H1 (cell line): ENCODE results near the gene RPS6KC1. TPM values are rescaled to one million over a fixed set of nuclear protein-coding genes. Genes with fewer than 3 reads are reported as not detected.

Source experiments
- CTCF ChIA-PET: fragments of 300-600 bp; sonication (Branson Sonifier 250); formaldehyde crosslinking; loops from one replicate; lab custom pipeline; 2021; ENCODE audit not compliant: partially characterized antibody; lab: Charles Lee
- POLR2A ChIA-PET: fragments of 300-600 bp; sonication (Branson Sonifier 250); formaldehyde crosslinking; loops from one replicate; lab custom pipeline; 2021; ENCODE audit warnings: inconsistent platforms; ENCODE audit not compliant: partially characterized antibody; lab: Charles Lee
- DNase-seq, 2 experiments: peaks; one replicate each; pipeline versions ENCODE4 v3.0.0 to v3.0.0-alpha.2; 2010 to 2022; ENCODE audit warnings: low spot score in 2 of 2, low read depth in 1 of 2, mixed read lengths in 1 of 2
- FAIRE-seq: peaks from 2 replicates; lab custom pipeline; 2011; peaks lifted over from hg19 to GRCh38; lab: Jason Lieb, UNC
- H2AFZ ChIP-seq: 2 replicates; pipeline ENCODE4 v1.8.1; 2012; ENCODE audit warnings: low read length, inconsistent platforms
- H2AK5ac ChIP-seq: 2 replicates; pipeline ENCODE4 v1.6.1; 2013; ENCODE audit warnings: low read depth, low read length
- H2BK120ac ChIP-seq: replicated peaks from 2 replicates; pipeline ENCODE3; 2013; ENCODE audit warnings: low read depth, low read length, inconsistent platforms
- H2BK12ac ChIP-seq: 2 replicates; pipeline ENCODE4 v1.6.1; 2013; ENCODE audit warnings: low read depth, low read length
- H2BK15ac ChIP-seq: 2 replicates; pipeline ENCODE4 v1.6.1; 2013; ENCODE audit warnings: low read length
- H2BK20ac ChIP-seq: 2 replicates; pipeline ENCODE4 v1.6.1; 2013; ENCODE audit warnings: low read length
- H2BK5ac ChIP-seq: 2 replicates; pipeline ENCODE4 v1.6.1; 2013; ENCODE audit warnings: low read depth, low read length
- H3K14ac ChIP-seq: 2 replicates; pipeline ENCODE4 v1.6.1; 2013; ENCODE audit warnings: inconsistent platforms; ENCODE audit not compliant: insufficient read length
- H3K18ac ChIP-seq: 2 replicates; pipeline ENCODE4 v1.6.1; 2013; ENCODE audit warnings: low read length; ENCODE audit errors: extremely low read depth
- H3K23ac ChIP-seq: 2 replicates; pipeline ENCODE4 v1.6.1; 2013; ENCODE audit warnings: inconsistent platforms; ENCODE audit not compliant: insufficient read length
- H3K23me2 ChIP-seq: 2 replicates; pipeline ENCODE4 v1.6.1; 2013; ENCODE audit warnings: low read depth, low read length
- H3K27ac ChIP-seq: 2 replicates; pipeline ENCODE4 v1.6.1; 2011; ENCODE audit warnings: low read depth, low read length, inconsistent platforms
- H3K27me3 ChIP-seq, 4 experiments: replicated peaks in 1 of 4; 1 replicate in 1 of 4; 2 replicates in 3 of 4; pipeline versions ENCODE4 v1.6.1 to v1.8.1; 2011 to 2013; ENCODE audit warnings: low read length in 3 of 4, mild to moderate bottlenecking in 3 of 4, inconsistent platforms in 2 of 4, mixed read lengths in 2 of 4, moderate library complexity in 1 of 4; ENCODE audit not compliant: control insufficient read depth in 3 of 4, insufficient read depth in 3 of 4; ENCODE audit errors: extremely low read depth in 1 of 4
- H3K36me3 ChIP-seq, 4 experiments: 2 replicates each; pipeline versions ENCODE4 v1.6.1 to v1.8.1; 2011 to 2013; ENCODE audit warnings: mild to moderate bottlenecking in 4 of 4, low read length in 3 of 4, moderate library complexity in 2 of 4, control low read depth in 1 of 4, inconsistent platforms in 1 of 4; ENCODE audit not compliant: insufficient read depth in 4 of 4, control insufficient read depth in 2 of 4
- H3K4ac ChIP-seq: replicated peaks from 2 replicates; pipeline ENCODE3; 2013; ENCODE audit warnings: low read length, low read depth, mixed read lengths, inconsistent platforms; ENCODE audit not compliant: insufficient read length
- H3K4me1 ChIP-seq, 4 experiments: replicated peaks in 1 of 4; 1 replicate in 1 of 4; 2 replicates in 3 of 4; pipeline versions ENCODE4 v1.6.1 to v1.8.1; 2011 to 2013; ENCODE audit warnings: low read length in 3 of 4, inconsistent platforms in 2 of 4, mixed read lengths in 1 of 4; ENCODE audit not compliant: insufficient read depth in 4 of 4, control insufficient read depth in 3 of 4
- H3K4me2 ChIP-seq, 2 experiments: 2 replicates each; pipeline versions ENCODE4 v1.6.1 to v1.8.1; 2011 to 2013; ENCODE audit warnings: low read depth in 2 of 2, low read length in 2 of 2, control low read depth in 1 of 2, inconsistent platforms in 1 of 2, mild to moderate bottlenecking in 1 of 2; ENCODE audit not compliant: insufficient read depth in 1 of 2
- H3K4me3 ChIP-seq, 4 experiments: fragments of 200-600, 300-600 bp in 1 of 4; sonication (generic), shearing (Covaris generic), sonication (Bioruptor Twin) in 1 of 4; 2 replicates each; pipeline versions ENCODE4 v1.5.1 to v1.8.1; 2011 to 2016; ENCODE audit warnings: low read length in 4 of 4, low read depth in 3 of 4, control low read depth in 2 of 4, inconsistent platforms in 2 of 4, mild to moderate bottlenecking in 2 of 4, mixed read lengths in 1 of 4, moderate library complexity in 1 of 4; ENCODE audit not compliant: insufficient read depth in 2 of 4; ENCODE audit errors: extremely low read depth in 1 of 4
- H3K56ac ChIP-seq: replicated peaks from 2 replicates; pipeline ENCODE3; 2013; ENCODE audit warnings: low read depth, mild to moderate bottlenecking, mixed read lengths, low read length, inconsistent platforms; ENCODE audit not compliant: insufficient read length
- H3K79me1 ChIP-seq: 2 replicates; pipeline ENCODE4 v1.6.1; 2013; ENCODE audit warnings: low read depth, low read length, control low read depth
- H3K79me2 ChIP-seq, 2 experiments: 2 replicates each; pipeline versions ENCODE4 v1.6.1 to v1.8.1; 2012 to 2013; ENCODE audit warnings: low read length in 2 of 2, mild to moderate bottlenecking in 2 of 2, inconsistent platforms in 1 of 2; ENCODE audit not compliant: insufficient read depth in 2 of 2, control insufficient read depth in 1 of 2
- H3K9ac ChIP-seq, 4 experiments: replicated peaks in 1 of 4; 1 replicate in 1 of 4; 2 replicates in 3 of 4; pipeline versions ENCODE4 v1.6.1 to v1.8.1; 2011 to 2013; ENCODE audit warnings: low read depth in 3 of 4, low read length in 3 of 4, control low read depth in 2 of 4, mild to moderate bottlenecking in 2 of 4, moderate library complexity in 2 of 4, inconsistent platforms in 1 of 4; ENCODE audit errors: extremely low read depth in 1 of 4
- H3K9me3 ChIP-seq, 2 experiments: 2 replicates each; pipeline versions ENCODE4 v1.6.1 to v1.8.1; 2012 to 2013; ENCODE audit warnings: mild to moderate bottlenecking in 2 of 2, moderate library complexity in 2 of 2, control low read depth in 1 of 2, inconsistent platforms in 1 of 2, low read depth in 1 of 2, low read length in 1 of 2, mixed read lengths in 1 of 2; ENCODE audit not compliant: insufficient read depth in 2 of 2
- H4K20me1 ChIP-seq, 2 experiments: replicated peaks in 1 of 2; 2 replicates each; pipeline versions ENCODE3 to v1.8.1; 2011 to 2013; ENCODE audit warnings: inconsistent platforms in 2 of 2, low read length in 2 of 2, mild to moderate bottlenecking in 1 of 2; ENCODE audit not compliant: insufficient read depth in 2 of 2, control insufficient read depth in 1 of 2
- H4K5ac ChIP-seq: 2 replicates; pipeline ENCODE4 v1.6.1; 2013; ENCODE audit warnings: low read length, low read depth, mixed read lengths, inconsistent platforms; ENCODE audit not compliant: insufficient read length
- H4K8ac ChIP-seq: 2 replicates; pipeline ENCODE4 v1.8.0; 2013; ENCODE audit warnings: mild to moderate bottlenecking, moderate library complexity, low read length, inconsistent platforms; ENCODE audit not compliant: insufficient read depth; ENCODE audit errors: extremely low read depth
- H4K91ac ChIP-seq: replicated peaks from 2 replicates; pipeline ENCODE3; 2013; ENCODE audit warnings: low read length, mixed read lengths, inconsistent platforms; ENCODE audit not compliant: insufficient read length
- BRCA1 ChIP-seq: IDR thresholded peaks from 2 replicates; pipeline ENCODE4 v1.6.1; 2012; ENCODE audit warnings: low read depth, low read length, improper control_type of control experiment
- CBX8 ChIP-seq: fragments of 300-800, 300-1000 bp; sonication (generic); IDR thresholded peaks from 2 replicates; pipeline ENCODE4 v1.7.1; 2016; ENCODE audit warnings: low read depth, low read length, borderline replicate concordance
- CREB1 ChIP-seq: IDR thresholded peaks from 2 replicates; pipeline ENCODE4 v1.6.1; 2012; ENCODE audit warnings: inconsistent platforms
- E2F6 ChIP-seq: IDR thresholded peaks from 2 replicates; pipeline ENCODE4 v1.6.1; 2012; ENCODE audit warnings: inconsistent platforms
- EGR1 ChIP-seq: IDR thresholded peaks from 2 replicates; pipeline ENCODE4 v1.6.1; 2011; ENCODE audit warnings: low read depth, low read length, borderline replicate concordance
- EP300 ChIP-seq, 2 experiments: IDR thresholded peaks; 1 replicate in 1 of 2; 2 replicates in 1 of 2; pipeline ENCODE4 v1.6.1; 2011 to 2012; ENCODE audit warnings: low read depth in 2 of 2, low read length in 2 of 2, mild to moderate bottlenecking in 2 of 2, borderline replicate concordance in 1 of 2, inconsistent platforms in 1 of 2, moderate library complexity in 1 of 2
- FOSL1 ChIP-seq: IDR thresholded peaks from 2 replicates; pipeline ENCODE4 v1.6.1; 2011; ENCODE audit warnings: mild to moderate bottlenecking, low read depth, low read length, moderate library complexity; ENCODE audit not compliant: insufficient read depth
- HDAC2 ChIP-seq, 2 experiments: fragments of 300-600 bp in 1 of 2; sonication (generic) in 1 of 2; IDR thresholded peaks; 2 replicates each; pipeline ENCODE4 v1.6.1; 2011 to 2012; ENCODE audit warnings: low read depth in 2 of 2, low read length in 2 of 2, mild to moderate bottlenecking in 2 of 2, moderate library complexity in 2 of 2, borderline replicate concordance in 1 of 2, inconsistent platforms in 1 of 2
- JUN ChIP-seq: IDR thresholded peaks from 2 replicates; pipeline ENCODE4 v1.6.1; 2011; ENCODE audit warnings: low read depth, mild to moderate bottlenecking, improper control_type of control experiment, low read length
- PHF8 ChIP-seq: fragments of 200-600 bp; sonication (generic); conservative IDR thresholded peaks from 2 replicates; pipeline ENCODE4 v1.7.1; 2012; ENCODE audit warnings: low read depth, mild to moderate bottlenecking, inconsistent platforms, low read length, moderate library complexity
- POLR2AphosphoS5 ChIP-seq: IDR thresholded peaks from 2 replicates; pipeline ENCODE4 v1.6.1; 2011; ENCODE audit warnings: low read depth, low read length
- SUZ12 ChIP-seq: fragments of 200-600 bp; sonication (generic); IDR thresholded peaks from 2 replicates; pipeline ENCODE4 v1.6.1; 2012; ENCODE audit warnings: mild to moderate bottlenecking, inconsistent platforms, low read length, moderate library complexity, mixed read lengths
- whole genome bisulfite sequencing, 2 experiments: shearing (Covaris generic) in 1 of 2; methylation state at CpG; one replicate each; pipeline versions ENCODE4 v1.1.6 to v1.1.7; 2013 to 2015; ENCODE audit warnings: low lambda C conversion rate in 2 of 2, mixed read lengths in 2 of 2, inconsistent platforms in 1 of 2, low coverage in 1 of 2, missing lambda C conversion rate in 1 of 2; ENCODE audit not compliant: insufficient replicate concordance in 2 of 2, insufficient coverage in 1 of 2, insufficient read length in 1 of 2; ENCODE audit errors: extremely low coverage in 1 of 2, missing lambda C conversion rate in 1 of 2; 5-methylcytosine and 5-hydroxymethylcytosine counted together
- polyA plus RNA-seq, 7 experiments: library from polyadenylated mRNA; depleted of rRNA in 3 of 7; stranded (reverse) in 5 of 7; unstranded in 2 of 7; fragments of >200 nt in 5 of 7; fragments of 200-250 nt in 2 of 7; gene quantifications; 1 replicate in 5 of 7; 2 replicates in 1 of 7; 4 replicates in 1 of 7; pipeline versions ENCODE4 v1.2.1 to v1.2.3, GENCODE V29; 2011 to 2013; ENCODE audit warnings: missing spikeins in 2 of 7, mixed read lengths in 2 of 7
- total RNA-seq: library from RNA; stranded (reverse); fragmentation: NEBNext Ultra II Directional; extraction: Animal tissue kit (Norgen Biotek cat#: 25700); gene quantifications from 2 replicates; pipeline ENCODE4 v1.2.1, GENCODE V29; 2021

RPS6KC1 gene
- total and polyA plus RNA-seq, 2 of the 8 experiments (the other 6 are each of a cell fraction or from before 2014, with no cell fraction given) = 4.9 to 17.6 TPM

DNA sequence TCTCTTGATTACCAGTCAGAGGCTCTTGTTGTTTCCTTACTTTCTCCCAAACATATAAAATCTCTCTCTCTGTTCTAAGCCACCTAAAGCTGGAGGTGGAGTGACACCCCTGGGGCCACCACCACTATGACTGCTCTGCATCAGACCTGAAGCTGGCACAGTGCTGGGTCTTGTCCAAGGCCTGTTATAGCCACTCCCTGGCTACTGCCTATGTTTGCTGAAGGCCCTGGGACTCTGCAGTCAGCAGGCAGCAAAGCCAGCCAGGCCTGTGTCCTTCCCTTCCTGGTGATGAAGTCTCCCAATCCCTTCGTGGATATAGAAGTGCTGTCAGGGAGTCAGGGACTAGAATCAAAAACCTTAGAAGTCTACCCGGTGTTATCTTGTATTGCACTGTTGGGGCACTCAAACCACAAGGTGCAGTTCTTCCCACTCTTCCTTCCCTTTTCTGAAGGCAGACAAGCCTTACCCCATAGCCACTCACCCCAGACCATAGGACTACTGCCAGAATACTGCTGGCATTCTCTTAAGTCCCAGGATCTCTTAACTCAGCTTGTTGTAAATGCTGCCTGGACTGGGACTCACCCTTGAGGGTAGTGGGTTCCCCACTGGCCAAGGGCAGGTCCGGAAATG is 103.1 kb downstream of the RPS6KC1 start:
- Histone ChIP-seq H3K79me1 (no peaks in the 10 kb centered on the region; the same call in 1 of the 2 replicates), H4K20me1 (no peaks in the 10 kb centered on the region), H2BK15ac (no peak overlapping the region), H4K8ac (no peak overlapping the region), H2AFZ (no peak overlapping the region), H3K14ac (no peak overlapping the region), H3K79me2 (no peaks in the 10 kb centered on the region), H3K36me3 (no peaks in the 10 kb centered on the region), H3K23ac (no peak overlapping the region), H4K91ac (no peak overlapping the region), H3K18ac (no peak overlapping the region), H3K27me3 (no peaks in the 10 kb centered on the region), H3K9ac (no peak overlapping the region), H4K5ac (no peak overlapping the region), H2AK5ac (no peak overlapping the region), H3K4me3 (no peak overlapping the region), H3K4me2 (no peak overlapping the region), H3K4me1 (no peaks in the 10 kb centered on the region), H2BK120ac (no peak overlapping the region), H2BK20ac (no peak overlapping the region), H2BK5ac (no peak overlapping the region), H3K9me3 (peaks cover 0 to 15% of the 10 kb centered on the region in 2 experiments; a peak in 2 of 4 replicates), H3K23me2 (no peaks in the 10 kb centered on the region), H3K56ac (no peak overlapping the region), H3K27ac (no peak overlapping the region), H2BK12ac (no peak overlapping the region), H3K4ac (no peak overlapping the region)
- FAIRE-seq (no peak), DNase-seq (no peak)
- 79% methylated on average over 3 of the region's 3 CpGs; no CpG with 5 or more reads in 1 of the 2 experiments for WGBS, 2 experiments
- ChIA-PET POLR2A (interaction anchor here (0.6 kb wide), 1 partner anchor 248 kb away, joined by 4 read pairs; no protein-coding TSS in a partner anchor), CTCF (no interaction called here)
- TF ChIP-seq E2F6 = no peak
- no peak for TF ChIP-seq PHF8
- no peak for TF ChIP-seq JUN
- no peak for TF ChIP-seq CBX8
- TF ChIP-seq EP300 (IDR thresholded peaks at IDR 0.05; ENCODE audit: borderline replicate concordance in 1 of 2, low read depth in 2 of 2, low read length in 2 of 2) = no peak
- TF ChIP-seq SUZ12 = no peak
- TF ChIP-seq HDAC2 (IDR thresholded peaks at IDR 0.05; ENCODE audit: borderline replicate concordance in 1 of 2, low read depth in 2 of 2, low read length in 2 of 2) = no peak
- no peak for TF ChIP-seq EGR1
- TF ChIP-seq POLR2AphosphoS5 = no peak
- no peak for TF ChIP-seq CREB1
- no peak for TF ChIP-seq BRCA1
- TF ChIP-seq FOSL1 = no peak
